ENCODE data around the gene MPHOSPH9.
"Not testable (repeated sequence)": the region's sequence is repeated elsewhere in the genome, so short reads cannot be mapped to it uniquely, and the experiment has no call there.

The MPHOSPH9 gene

DNA sequence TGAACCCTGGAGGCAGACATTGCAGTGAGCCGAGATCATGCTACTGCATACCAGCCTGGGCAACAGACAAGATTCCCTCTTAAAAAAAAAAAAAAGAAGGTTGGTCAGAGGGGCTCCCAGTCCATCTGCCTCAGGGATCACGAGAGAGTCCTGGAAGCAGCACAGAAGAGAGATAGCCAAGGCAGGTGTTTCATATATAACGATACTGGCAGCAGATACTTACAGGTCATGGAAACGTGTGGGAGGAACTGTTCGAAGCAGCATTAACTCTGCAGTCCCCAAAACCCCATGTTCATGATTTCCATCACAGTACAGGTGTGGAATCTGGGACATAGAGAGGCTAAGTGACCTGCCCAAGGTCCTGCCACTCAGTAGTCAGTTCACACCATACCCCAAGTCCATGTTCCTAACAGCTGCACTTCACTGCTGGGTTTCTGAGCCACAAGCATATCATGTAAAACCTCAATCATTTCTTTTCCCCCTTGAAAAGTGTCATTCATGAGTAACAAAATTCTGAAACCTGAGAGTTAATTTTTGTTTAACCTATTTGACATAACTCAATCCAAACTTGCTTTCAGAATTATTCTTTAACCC is 22.0 kb upstream of the MPHOSPH9 start:
- no peak for DNase-seq

DNA sequence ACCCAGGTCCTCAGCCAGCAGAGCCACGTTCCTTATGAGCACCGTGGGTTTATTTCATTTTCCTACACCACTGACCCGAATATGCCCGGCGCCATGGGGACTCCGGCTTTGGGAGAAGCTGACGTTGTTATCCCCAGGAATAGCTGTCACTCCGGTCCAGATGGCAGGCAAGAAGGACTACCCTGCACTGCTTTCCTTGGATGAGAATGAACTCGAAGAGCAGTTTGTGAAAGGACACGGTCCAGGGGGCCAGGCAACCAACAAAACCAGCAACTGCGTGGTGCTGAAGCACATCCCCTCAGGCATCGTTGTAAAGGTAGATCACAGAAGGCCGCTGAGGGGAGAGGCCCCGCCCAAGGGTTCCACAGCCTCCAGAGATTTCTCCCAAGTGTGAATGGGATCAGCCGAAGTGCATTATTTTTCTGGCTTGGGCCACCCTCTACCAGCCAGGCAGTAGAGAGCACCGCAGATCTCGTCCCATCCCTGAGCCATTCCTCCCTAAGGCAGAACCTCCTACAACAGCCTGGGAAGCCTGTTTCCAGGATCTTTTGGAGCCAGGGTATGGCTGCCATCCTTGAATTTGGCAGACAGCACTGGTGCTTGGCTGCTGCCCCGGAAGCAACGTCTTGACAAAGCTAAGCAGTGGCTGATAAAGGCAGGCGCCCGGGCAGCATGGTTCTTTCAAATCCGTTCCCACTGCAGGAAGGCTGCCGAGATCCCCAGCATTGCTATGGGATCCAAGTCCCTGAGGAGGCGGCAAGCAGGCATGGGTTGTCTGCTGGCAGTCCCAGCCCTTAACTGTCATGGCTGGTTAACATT is 20.9 kb upstream of the MPHOSPH9 start:
- DNase-seq, result no peak

DNA sequence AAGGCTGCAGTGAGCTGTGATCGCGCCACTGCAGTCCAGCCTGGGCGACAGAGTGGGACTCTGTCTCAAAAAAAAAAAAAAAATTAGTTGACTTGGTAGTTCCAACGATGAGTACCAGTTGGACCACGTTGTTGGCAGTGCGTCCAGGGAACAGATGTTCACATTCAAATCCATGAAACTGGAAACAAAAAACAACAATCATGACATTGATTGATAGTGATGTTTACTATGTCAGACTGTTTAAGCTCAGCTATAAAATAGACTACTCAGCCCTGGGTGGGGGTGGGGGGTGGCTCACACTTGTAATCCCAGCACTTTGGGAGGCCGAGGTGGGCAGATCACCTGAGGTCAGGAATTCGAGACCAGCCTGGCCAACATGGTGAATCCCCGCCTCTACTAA is 19.4 kb upstream of the MPHOSPH9 start:
- DNase-seq, result not testable (repeated sequence)

DNA sequence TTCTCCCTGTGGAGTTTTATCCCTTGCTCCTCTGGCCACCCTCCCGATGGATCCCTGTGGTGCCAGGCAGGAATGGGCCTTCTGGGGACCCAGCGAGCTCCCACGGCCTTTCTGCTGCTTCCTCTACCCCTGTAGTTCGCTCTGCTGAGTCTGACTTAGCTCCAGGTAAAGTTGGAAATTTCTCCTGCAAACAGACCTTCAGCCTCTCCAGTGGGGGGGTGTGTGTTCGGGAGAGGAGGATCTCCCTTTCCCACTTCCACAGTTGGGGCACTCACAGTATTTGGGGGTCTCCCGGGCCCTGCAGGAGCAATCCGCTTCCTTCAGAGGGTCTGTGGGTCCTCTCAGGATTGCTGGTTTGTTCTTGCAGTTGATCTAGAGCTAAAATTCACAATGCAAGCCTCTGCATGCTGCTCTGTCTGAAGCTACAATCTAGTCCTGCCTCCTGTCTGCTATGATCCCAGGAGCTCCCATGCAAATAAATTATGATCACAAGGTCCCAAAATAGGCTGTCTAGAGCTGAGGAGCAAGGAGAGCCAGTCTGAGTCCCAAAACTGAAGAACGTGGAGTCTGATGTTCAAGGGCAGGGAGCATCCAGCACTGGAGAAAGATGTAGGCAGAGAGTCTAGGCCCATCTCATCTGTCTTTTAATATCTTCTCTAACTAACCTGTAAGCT is 18.6 kb upstream of the MPHOSPH9 start:
- no peak for DNase-seq

DNA sequence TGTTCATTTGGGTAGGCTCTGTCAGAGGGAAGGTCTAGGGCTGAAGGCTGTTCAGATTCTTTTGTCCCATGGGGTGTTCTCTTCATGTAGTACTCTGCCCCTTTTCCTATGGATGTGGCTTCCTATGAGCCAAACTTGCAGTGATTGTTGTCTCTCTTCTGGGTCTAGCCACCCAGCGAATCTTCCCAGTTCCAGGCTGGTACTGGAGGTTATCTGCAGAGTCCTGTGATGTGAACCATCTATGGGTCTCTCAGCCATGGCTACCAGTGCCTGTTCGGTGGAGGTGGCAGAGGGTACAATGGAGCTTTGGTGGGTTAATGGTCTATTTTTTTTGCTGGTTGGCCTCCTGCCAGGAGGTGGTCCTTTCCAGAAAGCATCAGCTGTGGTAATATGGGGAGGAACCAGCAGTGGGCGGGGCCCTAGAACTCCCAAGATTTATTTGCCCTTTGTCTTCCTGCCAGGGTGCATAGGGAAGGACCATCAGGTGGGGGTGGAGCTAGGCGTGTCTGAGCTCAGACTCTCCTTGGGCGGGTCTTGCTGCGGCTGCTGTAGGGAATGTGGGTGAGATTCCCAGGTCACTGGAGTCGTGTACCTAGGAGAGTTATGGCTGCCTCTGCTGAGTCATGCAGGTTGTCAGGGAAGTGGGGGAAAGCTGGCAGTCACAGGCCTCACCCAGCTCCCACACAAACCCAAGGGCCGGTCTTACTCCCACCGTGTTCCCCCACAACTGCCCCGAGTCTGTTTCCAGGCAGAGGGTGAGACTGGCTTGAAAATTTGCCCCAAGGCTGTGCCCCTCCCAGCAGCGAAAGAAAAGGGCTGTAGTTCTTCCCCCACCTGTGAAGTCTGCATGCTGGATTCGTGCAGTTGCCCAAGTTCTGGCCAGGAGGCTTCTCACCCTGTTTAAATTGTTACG is 17.8 kb upstream of the MPHOSPH9 start:
- DNase-seq, result no peak

DNA sequence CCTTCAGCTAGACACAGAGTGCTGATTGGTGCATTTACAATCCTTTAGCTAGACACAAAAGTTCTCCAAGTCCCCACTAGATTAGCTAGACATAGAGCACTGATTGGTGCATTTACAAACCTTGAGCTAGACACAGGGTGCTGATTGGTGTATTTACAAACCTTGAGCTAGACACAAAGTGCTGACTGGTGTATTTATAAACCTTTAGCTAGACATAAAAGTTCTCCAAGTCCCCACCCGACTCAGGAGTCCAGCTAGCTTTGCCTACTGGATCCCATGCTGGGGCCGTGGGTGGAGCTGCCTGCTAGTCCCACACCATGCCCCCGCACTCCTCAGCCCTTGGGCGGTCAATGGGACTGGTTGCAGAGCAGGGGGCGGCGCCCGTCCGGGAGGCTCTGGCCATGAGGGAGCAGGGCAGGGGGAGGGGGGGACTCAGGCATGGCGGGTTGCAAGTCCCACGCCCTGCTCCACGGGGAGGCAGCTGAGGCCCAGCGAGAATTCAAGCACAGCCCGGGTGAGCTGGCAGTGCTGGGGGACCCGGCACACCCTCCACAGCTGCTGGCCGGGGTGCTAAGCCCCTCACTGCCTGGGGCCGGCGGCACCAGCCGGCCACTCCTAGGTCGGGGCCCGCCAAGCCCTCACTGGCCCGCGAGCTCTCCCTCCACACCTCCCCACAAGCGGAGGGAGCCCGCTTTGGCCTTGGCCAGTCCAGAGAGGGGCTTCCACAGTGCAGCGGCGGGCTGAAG is 16.2 kb upstream of the MPHOSPH9 start:
- not testable (repeated sequence) for DNase-seq

DNA sequence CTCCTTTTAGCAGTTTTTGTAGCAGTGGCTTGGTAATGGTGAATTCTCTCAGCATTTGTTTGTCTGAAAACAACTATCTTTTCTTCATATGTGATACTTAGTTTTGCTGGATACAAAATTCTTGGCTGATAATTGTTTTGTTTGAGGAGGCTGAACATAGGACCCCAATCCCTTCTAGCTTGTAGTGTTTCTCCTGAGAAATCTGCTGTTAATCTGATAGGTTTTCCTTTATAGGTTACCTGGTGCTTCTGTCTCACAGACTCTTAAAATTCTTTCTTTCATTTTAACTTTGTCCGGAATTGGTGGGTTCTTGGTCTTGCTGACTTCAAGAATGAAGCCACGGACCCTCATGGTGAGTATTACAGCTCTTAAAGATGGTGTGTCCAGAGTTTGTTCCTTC is 15.2 kb upstream of the MPHOSPH9 start:
- DNase-seq, result not testable (repeated sequence)

DNA sequence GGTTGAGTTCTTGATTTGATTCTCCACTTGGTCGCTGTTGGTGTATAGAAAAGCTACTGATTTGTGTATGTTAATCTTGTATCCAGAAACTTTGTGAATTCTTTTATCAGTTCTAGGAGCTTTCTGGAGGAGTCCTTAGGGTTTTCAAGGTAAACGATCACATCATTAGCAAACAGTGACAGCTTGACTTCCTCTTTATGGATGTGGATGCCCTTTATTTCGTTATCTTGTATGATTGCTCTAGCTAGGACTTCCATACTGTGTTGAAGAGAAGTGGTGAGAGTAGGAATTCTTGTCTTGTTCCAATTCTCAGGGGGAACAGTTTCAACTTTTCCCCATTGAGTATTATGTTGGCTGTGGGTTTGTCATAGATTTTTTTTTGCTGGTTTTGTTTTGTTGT is 12.7 kb upstream of the MPHOSPH9 start:
- no peak for DNase-seq

DNA sequence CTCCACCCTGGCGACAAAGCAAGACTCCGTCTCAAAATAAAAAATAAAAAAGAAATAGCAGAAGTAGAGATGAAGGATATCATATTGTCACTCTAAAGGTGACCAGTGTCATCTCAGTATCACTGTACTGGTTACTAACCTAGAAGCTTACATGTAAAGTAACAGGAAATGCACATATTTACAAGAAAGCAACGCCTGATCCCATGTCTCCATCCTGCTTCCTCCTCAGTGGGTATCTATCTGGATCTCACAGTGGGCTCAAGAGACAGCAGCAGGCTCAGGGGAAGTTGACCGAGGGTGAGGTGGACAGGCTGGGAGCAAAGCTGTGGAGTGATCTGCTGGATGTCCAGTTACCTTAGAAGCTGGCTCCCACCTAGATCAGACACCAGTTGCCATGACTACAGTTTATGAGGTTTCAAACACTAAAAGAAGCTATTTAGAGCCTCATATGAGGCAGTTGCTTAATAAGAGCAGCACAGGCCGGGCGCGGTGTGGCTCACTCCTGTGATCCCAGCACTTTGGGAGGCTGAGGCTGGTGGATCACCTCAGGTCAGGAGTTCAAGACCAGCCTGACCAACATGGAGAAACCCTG is 10.8 kb upstream of the MPHOSPH9 start:
- no peak for DNase-seq

DNA sequence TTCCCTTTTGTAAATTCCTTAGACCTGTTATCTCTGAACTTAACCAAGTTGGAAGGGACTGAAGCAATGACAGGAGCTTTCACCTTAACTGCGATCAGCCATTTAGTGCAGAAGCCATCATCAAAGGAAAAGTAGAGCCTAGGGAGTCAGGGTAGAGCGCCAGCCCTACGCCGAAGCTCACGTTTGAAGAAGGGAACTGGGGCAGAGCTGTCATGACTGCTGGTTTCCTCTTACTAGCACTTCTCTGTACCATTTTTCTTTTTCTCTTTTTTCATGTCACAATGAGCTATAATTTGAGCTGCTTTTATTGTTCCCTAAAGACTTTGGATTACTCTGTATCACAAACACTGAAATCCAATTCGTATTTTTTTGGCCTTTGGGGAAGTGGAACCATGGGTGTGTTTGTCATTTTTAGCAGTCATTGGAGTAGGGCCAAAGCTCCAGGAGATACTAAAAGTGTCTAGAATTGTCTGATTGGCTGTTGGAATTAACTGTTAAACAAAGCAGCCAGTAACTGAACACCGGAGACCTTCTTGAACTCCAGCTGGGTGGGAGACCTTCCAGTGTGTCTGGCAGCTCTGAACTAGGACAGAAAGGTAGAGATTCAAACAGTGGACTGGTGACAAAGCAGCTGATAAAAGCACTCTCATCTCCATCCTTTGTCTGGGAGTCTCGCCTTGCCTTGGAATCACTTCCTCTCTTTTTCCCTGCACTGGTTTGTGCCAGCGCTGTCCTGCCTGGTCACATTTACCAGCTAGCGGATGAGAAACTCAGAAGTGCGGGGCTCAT is 9.4 kb upstream of the MPHOSPH9 start:
- no peak for DNase-seq

DNA sequence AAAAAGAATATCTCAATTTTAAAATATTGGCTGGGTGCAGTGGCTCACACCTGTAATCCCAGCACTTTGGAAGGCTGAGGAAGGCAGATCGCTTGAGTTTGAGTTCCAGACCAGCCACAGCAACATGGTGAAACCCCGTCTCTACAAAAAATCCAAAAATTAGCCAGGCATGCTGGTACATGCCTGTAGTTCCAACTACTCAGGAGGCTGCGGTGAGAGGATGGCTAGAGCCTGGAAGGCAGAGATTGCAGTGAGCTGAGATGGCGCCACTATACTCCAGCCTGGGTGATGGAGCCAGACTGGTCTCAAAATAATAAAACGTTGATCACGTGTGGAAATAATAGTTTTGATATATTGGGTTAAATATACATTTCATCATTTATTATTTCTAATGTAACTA is 6.0 kb upstream of the MPHOSPH9 start:
- DNase-seq, result no peak

DNA sequence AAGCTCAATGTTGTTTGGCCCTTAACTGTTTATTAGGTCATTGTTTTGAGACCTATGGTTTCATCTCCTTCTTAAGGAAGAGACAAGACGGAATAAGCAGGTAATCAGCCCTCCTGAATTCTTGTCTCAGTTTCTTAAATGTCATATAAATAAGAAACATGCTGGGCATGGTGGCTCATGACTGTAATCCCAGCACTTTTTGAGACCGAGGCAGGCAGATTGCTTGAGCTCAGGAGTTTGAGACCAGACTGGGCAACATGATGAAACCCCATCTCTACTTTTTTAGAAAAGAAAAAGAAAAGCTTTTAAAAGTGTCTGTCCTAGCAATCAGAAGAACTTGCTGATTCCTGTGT is 5.4 kb upstream of the MPHOSPH9 start:
- no peak for DNase-seq

DNA sequence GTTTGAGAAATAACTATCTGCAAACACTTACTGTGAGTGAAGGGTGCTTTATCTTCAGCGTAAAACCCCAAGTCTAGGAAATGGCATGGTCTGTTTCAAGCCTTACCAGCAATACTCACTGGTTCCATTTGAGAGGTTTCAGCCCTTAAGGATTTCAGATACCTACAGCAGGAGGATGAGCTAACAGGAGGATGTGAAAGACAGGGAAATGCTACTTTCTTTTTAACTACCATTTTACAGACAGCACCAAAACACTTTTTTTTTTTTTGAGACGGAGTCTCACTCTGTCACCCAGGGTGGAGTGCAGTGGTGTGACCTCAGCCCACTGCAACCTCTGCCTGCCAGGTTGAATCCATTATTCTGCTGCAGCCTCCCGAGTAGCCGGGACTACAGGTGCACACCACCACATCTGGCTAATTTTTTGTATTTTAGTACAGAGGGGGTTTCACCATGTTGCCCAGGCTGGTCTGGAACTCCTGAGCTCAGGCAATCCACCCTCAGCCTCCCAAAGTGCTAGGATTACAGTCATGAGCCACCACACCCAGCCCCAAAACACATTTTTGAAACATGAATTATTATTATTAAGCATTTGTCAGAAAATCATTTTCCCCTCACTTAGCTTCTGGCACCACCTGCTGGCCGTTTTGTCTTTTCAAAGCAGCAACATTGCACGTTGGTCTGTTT is 4.8 kb upstream of the MPHOSPH9 start:
- no peak for DNase-seq

DNA sequence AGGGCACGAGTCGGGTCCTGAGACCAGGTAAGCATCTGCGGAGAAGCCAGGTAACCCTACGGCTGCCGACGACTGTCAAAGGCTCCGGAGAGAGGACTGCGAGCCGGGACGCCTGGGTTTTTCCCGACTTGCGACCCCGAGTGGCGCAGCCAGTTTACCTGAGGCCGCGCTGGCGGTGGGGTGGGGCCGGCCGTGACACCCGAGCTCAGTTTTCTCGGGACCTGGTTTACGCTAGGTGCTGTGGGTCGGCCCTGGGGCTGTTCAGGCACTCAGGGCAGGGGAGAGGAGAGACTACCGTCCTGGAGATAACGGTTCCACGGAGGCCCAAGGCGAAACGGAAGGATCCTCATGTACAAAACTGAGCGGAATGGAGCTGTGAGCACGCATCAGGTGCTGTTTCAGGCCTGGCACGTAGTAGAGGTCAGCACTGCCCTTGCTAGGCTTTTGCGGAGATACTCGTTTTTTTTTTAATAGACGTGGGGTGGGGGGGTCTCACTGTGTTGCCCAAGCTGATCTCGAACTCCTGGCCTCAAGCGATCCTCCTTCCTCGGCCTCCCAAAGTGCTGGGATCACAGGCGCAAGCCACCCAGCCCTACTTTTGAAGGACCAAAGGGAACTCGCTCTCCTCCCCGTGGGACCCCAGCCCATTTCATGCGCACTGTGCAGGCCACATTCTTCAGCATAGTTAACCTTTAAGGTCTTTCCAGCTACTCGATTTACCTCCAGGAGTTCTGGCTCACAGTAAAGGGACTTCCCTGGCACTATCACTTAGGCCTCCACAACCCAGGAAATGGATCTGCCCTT is 766 bp upstream of the MPHOSPH9 start:
- no peak for DNase-seq

DNA sequence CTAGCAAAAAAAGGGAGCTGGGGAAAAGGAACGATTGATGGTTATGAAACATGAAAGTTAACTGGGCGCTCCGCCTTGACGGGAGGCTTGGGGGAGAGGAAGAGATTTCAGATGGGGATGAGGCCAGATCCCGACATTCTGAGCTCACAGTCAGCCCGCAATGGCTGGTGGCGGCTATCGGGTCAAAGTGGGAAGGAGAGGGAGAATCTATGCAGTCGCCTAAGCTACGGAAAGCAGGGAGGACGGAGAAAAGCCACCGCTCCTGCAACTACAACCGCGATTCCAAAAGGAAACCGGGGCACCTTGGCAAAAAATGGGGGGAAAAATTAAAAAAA is 502 bp downstream of the MPHOSPH9 start:
- no peak for DNase-seq

DNA sequence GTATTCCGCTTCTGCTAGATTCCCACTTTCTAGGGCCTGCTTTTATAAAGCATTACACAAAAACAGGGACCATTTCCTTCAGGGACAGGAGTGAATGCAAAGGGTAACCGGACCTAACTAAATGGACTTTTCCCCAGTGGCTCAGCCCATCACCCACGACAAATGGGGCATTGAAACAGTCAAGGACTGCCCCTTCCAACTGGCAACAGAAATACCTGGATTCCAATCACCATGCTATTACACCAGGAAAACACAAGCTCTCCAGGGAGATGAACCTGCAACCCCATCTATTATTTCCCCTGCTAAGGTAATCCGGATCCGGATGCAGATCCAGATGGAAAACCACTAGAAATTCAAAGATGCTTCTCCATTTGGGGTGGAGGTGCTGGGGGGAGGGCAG is 1.0 kb downstream of the MPHOSPH9 start:
- no peak for DNase-seq

DNA sequence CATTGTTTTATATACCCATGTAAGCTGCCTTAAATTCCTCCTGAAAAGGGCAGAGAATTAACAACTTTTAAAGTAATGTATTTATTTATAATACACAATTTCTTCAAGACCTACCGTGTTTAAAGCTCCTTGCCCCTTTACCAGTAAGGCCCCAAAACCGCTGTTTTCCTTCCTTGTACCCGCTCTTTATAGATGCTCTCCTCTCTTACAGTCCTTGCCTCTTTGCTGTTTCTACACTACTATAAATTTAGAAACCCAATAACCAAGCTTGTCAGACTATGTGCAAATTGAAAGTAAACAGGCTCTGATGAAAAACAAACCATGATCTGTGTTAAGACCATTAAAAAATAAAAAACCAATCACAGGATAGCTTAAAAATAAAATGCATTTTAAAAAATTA is 3.9 kb downstream of the MPHOSPH9 start:
- no peak for DNase-seq

DNA sequence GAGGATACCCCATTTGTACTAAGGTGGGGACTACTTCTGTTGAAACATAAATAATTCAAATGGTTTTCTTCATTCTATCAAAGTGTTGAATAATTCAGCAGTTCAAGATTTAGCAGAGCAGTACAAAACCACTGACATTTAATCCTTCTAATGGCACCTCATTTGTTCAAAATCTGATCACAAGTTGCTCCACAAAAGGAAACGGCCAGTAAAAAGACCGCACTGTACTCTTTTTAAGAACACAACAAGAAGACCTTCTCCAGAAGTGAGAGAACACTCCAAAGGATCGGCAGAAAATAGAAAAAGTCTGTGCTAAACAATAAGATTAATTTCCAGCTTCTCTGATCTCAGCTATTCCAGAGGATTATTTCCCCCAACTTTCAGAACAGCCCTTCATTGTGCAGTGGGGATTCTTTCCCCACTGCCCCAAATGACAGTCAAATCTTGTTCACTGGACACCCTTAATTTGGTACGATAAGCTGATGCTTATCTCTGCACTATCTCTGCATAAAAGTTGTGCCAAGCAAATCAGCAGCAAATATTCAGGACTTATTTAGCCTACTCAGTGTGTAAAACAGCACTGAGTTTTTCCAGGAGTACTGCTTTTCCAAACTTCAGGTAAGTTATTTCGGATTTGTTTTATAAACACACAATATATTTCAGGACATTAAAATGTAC is 5.2 kb downstream of the MPHOSPH9 start:
- DNase-seq, result no peak

DNA sequence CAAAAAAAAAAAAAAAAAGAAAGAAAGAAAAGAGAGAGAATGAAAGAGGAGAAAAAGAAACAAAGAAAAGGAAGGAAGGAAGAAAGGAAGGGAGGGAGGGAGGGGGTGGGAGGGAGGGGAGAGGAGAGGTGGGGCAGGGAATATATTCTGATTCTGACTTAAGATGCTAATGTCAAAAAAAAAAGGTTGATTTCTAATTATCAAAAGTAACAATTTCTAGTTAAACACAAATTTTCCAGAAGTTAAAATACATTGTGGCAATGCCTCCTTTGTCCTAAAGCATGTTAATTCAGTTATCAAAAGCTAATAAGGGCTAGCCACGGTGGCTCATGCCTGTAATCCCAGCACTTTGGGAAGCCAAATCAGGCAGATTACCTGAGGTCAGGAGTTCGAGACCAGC is 7.5 kb downstream of the MPHOSPH9 start:
- no peak for DNase-seq
